Amygdala (tissue), 56 donors: ENCODE results near the gene MAP7D3.

ENCODE experiments used
- DNase-seq, 56 donors: peaks; one replicate each; lab custom pipeline; 2025; lab: John Stamatoyannopoulos, UW

MAP7D3 gene

GRCh38 chrX:136207546-136207945 lies 43.7 kb downstream of the MAP7D3 start:
- no peak for DNase-seq

- DNase-seq, result no peak
Observed at GRCh38 chrX:136206916-136207315, 44.3 kb downstream of the MAP7D3 start.

GRCh38 chrX:136205882-136206380 lies 45.3 kb downstream of the MAP7D3 start:
- no peak for DNase-seq

GRCh38 chrX:136204571-136204970 lies 46.6 kb downstream of the MAP7D3 start:
- DNase-seq, result peak in 2 of 56 donors; percentile 2 to 14

GRCh38 chrX:136203951-136204350 lies 47.2 kb downstream of the MAP7D3 start:
- no peak for DNase-seq

GRCh38 chrX:136203438-136203837 lies 47.8 kb downstream of the MAP7D3 start:
- no peak for DNase-seq

GRCh38 chrX:136202889-136203288 lies 48.3 kb downstream of the MAP7D3 start:
- no peak for DNase-seq

GRCh38 chrX:136201601-136202000 lies 49.6 kb downstream of the MAP7D3 start:
- DNase-seq, result no peak

- DNase-seq, result no peak
Observed at GRCh38 chrX:136200466-136200865, 50.7 kb downstream of the MAP7D3 start.

GRCh38 chrX:136199365-136199764 lies 51.8 kb downstream of the MAP7D3 start:
- DNase-seq, result no peak

GRCh38 chrX:136198678-136199243 lies 52.4 kb downstream of the MAP7D3 start:
- no peak for DNase-seq

- no peak for DNase-seq
Observed at GRCh38 chrX:136198010-136198409, 53.2 kb downstream of the MAP7D3 start.

- DNase-seq, result no peak
Observed at GRCh38 chrX:136196691-136197155, 54.5 kb downstream of the MAP7D3 start.

- no peak for DNase-seq
Observed at GRCh38 chrX:136195247-136195646, 56.0 kb downstream of the MAP7D3 start.

- DNase-seq, result no peak
Observed at GRCh38 chrX:136194536-136194935, 56.7 kb downstream of the MAP7D3 start.

- no peak for DNase-seq
Observed at GRCh38 chrX:136193771-136194170, 57.4 kb downstream of the MAP7D3 start.

- no peak for DNase-seq
Observed at GRCh38 chrX:136192839-136193414, 58.3 kb downstream of the MAP7D3 start.

GRCh38 chrX:136192135-136192534 lies 59.1 kb downstream of the MAP7D3 start:
- DNase-seq, result no peak

- DNase-seq, result no peak
Observed at GRCh38 chrX:136191171-136191570, 60.0 kb downstream of the MAP7D3 start.

- no peak for DNase-seq
Observed at GRCh38 chrX:136190038-136190713, 61.0 kb downstream of the MAP7D3 start.

- no peak for DNase-seq
Observed at GRCh38 chrX:136189222-136189621, 62.0 kb downstream of the MAP7D3 start.

- DNase-seq, result no peak
Observed at GRCh38 chrX:136186023-136186413, 65.2 kb downstream of the MAP7D3 start.
